Mesenteric fat pad (tissue), 1 donor: ENCODE data around the gene DENND2A. TPM values are rescaled to one million over a fixed set of nuclear protein-coding genes. Genes with fewer than 3 reads are reported as not detected.
"Not testable (repeated sequence)": the region's sequence is repeated elsewhere in the genome, so short reads cannot be mapped to it uniquely, and the experiment has no call there.

Experiments
- DNase-seq: peaks from one replicate; pipeline ENCODE4 v3.0.0-alpha.2; 2020; ENCODE audit warnings: low spot score
- total RNA-seq: library from RNA; stranded (reverse); fragmentation: NEBNext Ultra II Directional; extraction: Animal tissue kit (Norgen Biotek cat#: 25700); gene quantifications from one replicate; pipeline ENCODE4 v1.2.1, GENCODE V29; 2021
- donor health status: DM: yes; HTN: yes; CAD: no.

DENND2A gene
- total RNA-seq, 1 donor from 2014 or later: 24.6 TPM

DNA sequence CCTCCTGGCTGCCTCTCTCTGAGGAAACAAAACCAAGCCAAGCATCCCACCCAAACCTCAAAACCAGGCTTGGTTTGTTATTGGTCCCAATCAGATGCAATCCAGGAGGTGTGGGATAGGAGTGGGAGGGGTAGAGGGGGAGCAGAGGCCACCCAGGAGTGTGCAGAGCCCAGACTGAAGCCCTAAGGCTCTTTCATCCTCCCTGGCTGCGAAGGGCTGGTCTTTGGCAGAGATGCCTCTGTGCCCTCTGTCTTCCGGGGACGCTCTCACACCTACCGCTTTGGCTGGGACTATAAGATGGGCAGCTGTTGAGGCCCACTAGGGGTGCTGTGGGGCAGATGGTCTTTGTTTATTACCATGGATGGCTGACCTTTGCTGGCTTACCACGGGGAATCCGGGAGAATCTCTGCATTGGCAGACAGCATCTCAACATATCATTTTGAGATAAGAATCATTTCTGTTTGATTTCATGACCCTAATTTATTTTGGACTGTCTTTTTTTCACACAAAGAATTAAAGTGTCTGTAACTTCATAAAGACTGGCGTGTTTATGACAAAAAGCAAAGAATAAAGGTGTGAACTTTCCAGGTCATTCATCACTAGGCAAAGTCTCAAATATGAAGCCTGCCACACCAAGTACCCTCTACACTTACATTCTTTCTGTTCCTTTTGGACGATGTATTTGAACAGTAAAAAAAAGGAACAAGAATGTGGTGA lies 6.5 kb upstream of the DENND2A start:
- no peak for DNase-seq

DNA sequence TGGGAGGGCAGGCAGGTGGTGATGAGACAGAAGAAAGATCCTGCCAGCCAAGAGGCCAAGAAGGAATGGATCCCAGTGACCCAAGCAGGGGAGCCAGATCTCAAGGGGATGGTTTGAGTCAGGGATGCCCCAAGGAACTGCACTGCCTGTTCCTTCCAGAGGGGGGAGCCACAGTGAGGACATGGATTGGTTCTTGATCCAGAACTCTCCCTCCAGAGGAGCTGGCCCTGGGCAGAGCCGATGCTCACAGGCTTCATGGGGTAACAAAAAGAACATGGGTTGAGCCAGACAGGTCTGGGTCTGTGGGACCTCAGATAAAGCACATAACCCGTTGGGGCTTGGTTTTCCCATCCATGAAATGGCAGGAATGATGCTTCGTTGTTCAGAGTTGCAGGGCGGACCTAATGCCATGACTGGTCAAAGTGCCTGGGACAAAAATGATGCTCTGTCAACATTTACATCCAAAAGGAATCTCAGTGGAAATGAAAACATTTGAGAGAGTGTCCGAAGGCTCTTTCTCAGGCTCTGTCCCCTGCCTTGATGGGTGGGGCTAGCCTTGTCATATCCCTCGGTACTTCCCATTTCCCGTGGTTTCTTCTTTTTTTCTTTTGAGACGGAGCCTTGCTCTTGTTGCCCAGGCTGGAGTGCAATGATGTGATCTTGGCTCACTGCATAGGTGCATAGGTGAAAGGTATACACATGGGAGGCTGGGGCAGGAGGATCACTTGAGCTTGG lies 4.7 kb upstream of the DENND2A start:
- DNase-seq: peak; percentile 84

DNA sequence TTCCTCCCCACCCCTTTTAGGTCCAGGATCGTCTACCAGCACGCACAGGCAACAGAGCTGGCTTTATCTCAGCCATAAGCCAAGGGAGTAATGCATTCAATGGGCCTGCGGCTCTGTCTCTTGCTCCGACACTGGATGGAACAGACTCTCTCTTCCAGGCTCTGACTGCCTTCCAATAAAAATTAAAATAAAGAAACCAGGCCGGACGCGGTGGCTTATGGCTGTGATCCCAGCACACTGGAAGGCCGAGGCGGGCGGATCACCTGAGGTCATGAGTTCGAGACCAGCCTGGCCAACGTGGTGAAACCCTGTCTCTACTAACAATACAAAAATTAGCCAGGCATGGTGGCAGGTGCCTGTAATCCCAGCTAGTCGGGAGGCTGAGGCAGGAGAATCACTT lies 4.1 kb upstream of the DENND2A start:
- peak; percentile 62 for DNase-seq

DNA sequence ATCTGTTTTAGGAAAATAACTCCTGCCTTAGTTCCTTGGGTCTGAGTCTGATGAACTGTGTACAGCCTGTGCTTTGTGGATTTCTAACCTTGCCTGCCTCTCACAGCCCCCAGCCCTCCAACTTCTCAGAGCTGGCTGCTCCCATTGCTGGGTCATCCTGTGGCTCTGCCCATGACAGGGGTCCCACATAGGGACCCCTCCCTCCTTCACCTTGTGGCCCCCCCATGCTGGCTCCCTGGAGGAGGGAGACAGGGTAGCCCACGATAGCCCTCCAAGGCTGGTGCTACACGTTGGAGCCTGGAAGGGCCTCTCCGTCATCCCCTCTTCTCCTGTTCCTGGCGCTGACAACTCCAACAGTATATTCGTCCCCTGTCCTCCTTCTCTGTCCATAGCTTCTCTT lies 2.8 kb upstream of the DENND2A start:
- no peak for DNase-seq

DNA sequence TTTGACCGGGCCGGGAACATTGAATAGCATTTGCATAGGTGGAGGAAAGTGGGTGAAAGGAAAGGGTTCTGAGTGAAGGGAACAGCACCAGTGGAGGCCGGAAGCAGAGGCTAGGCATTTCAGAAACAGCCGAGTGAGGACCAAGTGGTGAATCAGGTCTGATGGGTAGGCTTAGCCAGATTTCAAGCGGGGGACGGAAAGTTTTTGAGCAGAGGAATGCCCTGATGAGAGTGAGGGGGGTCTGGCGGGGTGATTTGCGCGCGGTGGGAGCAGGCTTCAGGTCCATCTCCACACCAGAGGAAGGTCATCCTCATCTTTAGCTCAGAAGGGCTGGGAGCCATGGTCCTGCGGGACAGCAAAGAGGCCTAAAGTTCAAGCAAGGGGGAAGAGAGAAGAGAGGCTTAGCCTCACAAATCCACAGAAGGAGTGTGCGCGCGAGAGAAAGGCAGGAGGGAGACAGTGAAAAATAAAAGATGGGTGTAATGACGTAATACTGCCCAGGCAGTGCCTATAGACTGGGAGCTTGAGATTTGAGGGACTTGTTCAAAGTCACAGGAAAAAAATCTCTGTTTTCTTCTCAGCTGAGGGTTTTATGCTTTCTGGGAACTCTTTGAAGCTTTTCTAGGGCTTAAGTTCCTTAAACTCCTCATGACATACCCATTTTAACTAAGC lies 1.0 kb upstream of the DENND2A start:
- DNase-seq: no peak

DNA sequence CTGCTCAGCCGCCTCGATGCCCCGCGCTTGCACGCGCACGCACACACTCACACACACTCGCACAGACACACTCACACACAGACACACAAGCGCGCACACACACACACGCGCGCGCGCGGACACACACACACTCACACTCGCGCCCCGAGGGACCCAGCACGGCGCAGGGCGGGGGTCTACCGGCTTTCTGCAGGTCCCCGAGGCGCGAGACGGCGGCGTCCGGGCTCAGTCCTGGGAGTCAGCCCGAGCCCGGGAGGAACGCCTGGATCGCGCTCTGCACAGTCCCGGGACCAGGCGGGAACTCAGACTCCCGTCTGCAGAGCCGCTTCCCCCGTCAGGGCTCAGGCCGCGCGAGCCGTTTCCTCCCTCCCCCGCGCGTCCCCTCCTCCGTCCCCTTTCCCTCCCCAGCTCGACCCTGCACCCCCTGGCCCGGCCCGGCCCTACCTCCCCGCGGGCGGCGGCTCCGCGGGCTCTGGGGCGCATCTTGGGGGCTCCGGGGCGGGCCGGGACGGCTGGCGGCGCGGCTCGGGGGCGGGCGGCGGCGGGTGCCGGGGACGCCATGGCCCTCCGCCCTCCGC lies 464 bp downstream of the DENND2A start:
- DNase-seq: no peak

DNA sequence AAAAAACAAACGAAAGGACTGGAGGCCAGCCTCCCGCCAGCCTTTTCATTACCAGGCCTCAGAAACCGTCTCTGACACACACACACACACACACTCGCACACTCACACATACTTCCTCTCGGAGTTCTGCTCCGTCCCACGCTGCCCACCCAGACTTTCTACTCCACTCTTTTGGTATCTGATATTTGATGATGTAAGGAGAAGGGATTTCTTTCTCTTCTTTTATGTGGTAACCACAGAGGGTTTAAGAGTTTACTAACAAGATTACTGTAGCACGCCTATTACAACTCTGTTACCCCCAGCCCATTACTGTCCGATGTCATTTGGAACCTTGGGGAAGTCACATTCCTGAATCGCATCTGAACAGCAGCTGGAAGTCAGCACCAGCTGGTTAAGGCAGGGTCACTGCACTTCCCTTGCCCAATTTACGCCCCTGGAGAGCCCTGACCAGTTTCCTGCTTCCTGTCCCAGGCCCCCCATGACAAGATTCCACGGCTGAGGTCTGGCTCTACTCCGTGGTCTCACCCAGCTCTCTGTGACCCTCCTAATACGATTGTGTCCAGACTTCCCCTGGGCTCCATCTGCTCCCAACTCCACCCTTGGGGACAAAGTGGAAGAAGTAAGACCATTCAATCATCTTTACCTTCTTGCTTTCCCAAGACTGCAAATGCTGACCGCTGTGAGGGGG lies 1.1 kb downstream of the DENND2A start:
- no peak for DNase-seq

DNA sequence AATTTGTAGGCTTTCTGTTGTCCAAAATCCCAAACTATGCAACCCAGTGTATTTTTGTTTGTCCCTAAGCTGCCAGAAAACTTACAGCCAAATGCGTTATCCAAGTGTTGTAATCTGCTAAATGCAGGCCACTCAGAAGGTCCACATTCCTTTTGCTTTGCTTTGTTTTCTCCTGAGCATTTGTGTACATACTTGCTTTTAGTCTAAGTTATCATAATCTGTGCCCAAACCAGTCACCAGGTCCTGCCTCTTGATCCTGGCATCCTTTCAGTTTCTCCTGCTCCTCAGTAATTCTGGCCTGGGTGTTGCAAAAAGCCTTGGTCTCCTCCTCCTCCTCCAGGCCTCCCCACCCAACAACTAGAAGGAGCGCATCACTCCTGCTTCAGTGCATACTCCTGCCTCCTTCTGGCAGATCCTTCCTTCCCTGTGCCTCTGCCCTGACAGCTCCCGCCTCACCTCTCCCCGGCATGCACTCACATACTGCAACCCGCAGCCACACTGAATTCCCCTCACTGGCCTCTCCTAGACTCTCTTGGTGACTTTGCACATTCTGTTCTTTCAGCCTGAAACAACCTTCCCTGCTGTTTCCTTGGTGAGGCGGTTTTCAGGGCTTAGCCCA lies 2.3 kb downstream of the DENND2A start:
- DNase-seq: no peak

DNA sequence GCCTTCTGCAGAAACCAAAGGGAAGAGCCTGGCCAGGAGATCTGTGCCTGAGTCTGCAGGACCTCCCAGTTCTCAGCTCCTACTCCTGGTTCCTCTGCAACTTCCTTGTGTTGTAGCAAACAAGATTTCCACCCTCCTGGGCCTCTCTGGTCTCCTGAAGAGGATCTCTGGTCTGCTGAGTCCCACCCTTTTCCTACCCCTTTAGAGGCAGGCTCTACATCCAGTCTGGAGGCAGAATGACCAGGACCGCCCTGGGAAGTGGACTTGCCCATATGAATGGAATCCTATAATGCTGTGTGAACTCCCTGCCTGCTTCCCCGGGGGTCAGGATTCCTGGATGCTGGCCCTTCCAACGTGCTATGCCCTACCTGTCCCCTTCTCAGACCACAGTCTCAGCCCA lies 3.2 kb downstream of the DENND2A start:
- DNase-seq: no peak

DNA sequence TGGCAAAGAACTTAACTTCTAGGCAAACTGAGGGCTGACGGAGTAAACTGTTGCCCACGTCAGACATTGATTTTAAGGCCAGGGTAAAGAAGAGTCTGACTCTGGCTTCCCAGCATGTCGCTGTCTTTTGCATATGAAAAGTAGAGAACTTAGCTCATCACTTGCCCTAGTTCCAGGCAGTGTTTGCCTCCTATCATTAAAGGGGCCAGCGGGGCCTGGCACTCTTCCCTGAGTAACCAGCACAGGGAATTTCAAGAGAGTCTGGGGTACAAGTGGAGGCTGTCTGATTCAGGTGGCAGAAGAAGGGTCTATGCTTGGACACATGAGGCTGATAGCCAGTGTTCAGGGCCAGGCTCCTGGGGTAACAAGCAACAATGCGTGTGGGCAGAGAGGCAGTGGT lies 4.8 kb downstream of the DENND2A start:
- no peak for DNase-seq

DNA sequence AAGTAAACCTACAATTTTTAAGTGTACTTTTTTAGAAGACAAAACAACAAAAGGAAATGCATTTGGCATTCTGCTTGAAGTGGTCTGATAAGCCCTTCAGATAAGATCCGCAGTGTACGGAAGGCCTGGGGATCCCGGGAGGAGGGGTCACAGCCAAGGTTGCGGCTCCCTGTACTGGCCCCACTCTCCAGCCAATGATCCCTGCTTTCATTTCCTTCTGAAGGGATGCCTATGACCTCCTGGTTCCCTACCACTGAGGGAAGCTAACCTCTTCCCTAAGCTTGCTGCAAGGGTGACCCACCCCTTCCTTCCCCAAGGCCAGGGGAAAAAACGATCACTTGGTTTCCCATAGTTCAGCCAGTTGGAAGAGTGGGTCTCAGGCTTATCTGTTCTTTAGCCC lies 5.3 kb downstream of the DENND2A start:
- no peak for DNase-seq

DNA sequence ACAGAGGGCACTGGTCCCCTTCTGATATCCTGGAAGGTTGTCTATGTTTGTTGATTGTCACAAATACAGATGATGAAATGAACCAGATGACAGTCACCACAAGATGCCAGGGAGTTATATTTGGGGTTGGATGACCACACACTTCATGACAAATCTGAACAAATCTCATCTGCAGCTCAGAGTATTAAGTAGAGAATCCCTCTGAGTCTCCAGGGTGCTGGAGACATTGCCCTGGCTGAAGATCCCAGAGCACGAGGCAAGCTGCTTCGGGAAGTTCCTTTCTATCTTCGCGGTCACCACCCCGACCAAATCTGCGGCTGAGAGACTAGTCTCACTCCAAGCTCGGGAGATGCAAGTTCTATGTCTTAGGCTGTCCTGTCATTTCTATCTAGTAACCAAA lies 9.0 kb downstream of the DENND2A start:
- DNase-seq: no peak

DNA sequence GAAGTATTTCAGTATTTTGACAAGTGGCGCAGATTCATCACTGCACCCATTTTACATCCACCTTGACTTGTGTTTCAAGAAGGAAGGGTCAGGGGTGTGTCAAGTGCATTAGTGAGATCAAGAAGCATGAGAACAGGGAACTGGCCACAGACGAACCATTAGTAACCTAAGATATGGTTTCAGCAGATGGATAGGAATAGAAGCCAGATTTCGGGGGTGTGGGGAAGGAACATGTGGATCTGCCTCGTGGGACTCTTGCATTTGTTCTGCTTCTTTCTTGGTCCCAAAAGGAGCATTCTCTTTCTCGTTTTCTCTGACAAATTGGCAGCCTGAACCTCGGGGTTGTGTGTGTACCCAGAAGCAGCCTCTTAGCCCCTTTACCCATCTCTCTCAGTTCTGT lies 9.6 kb downstream of the DENND2A start:
- no peak for DNase-seq

DNA sequence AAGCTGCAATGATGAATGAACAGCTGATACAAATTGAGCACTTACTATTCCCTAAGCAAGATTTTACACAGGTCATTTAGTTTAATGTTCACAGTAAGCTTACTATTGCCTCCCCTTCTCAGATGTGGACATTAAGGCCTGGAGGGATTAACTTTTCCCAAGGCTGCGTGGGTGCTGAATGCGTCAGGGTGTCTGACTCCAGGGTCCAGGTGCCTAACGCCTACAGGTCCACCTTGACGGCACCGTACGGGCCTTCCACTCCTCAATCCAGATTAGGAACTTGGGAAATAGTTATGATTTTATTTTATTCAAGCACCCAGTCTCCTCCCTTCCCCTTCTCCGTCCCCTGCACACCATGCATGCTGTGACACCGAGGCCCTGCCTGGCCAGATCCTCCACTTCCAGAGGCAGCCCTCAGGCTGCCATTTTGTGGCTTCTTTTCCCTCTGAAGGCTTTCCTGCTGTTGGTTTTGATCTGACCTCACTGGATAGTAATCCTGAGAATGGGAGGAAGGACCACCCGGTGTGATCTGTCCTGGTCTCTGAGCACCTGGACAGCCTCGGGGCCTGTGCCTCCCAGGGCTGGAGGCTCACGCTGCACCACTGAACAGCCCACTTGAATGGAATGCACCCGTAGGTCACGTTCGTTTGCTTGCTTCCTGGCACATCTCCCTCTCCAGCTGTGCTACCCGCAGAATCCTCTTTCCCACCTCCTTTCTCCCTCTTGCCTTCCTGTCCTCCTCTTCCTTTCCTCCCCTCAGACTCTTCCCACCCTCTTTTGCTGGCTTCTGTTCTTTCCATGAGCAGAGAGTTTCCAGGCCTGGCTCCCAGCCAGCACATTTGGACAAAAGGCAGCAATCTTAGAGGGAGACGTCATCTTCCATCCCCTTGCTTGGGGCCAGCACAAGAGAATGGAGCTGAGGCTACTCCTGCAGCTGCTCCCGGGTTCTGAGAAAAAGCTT lies 14.4 kb downstream of the DENND2A start:
- DNase-seq: no peak

DNA sequence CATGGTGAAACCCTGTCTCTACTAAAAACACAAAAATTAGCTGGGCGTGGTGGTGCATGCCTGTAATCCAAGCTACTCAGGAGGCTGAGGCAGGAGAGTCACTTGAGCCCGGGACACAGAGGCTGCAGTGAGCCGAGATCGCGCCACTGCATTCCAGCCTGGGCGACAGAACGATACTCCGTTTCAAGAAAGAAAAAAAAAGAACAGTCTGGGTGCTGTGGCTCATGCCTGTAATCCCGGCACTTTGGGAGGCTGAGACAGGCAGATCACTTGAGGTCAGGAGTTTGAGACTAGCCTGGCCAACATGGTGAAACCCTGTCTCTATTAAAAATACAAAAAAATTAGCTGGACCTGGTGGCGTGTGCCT lies 15.4 kb downstream of the DENND2A start:
- not testable (repeated sequence) for DNase-seq

DNA sequence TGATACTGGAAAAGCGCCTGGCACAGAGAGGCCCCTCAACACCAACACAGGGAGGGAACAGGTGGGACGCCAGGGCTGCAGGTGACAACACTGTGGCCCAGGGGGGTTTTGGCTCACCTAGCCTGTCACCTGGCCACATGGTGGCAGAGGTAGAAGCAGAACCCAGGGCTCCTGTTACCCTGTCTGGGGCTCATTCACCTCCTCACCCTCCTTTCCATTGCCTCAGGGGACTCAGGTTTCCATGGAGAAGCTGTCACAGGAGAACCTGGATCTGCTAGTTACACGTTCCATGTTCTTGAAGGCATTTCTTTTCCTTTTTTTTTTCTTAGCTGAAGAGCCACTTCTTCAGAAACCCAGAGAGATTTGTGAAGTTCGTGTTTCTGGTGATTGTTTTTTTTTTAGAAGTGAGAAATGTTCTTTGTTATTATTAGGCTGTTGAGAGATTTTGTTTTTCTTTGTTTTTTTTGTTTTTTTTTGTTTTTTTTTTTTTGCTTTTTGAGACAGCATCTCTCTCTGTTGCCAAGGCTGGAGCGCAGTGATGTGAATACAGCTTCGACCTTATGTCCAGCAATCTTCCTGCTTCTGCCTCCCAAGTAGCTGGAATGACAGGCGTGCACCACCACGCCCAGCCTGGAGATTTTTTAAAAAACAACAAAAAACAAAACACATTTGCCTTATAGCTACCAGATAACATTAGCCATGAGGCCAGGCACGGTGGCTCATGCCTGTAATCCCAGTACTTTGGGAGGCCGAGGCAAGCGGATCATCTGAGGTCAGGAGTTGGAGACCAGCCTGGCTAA lies 16.0 kb downstream of the DENND2A start:
- no peak for DNase-seq

DNA sequence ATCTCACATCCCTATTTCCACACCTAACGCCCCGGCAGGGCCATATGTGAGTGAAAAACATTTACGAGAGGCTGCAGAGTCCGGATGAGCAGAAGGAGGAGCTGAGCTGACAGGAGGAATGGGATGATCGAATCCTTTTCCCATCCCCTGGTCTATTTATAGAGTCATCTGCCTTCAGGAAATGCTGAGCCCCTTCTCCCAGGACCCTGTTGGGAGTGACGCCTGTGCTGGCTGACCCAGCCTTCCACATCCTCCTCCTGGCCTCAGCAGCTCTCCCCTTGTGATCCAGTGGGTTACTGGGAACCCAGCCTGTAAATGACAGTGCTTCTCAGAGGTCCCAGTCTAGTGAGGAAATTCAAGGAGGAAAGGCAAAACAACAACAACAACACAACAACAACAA lies 16.6 kb downstream of the DENND2A start:
- DNase-seq: no peak

DNA sequence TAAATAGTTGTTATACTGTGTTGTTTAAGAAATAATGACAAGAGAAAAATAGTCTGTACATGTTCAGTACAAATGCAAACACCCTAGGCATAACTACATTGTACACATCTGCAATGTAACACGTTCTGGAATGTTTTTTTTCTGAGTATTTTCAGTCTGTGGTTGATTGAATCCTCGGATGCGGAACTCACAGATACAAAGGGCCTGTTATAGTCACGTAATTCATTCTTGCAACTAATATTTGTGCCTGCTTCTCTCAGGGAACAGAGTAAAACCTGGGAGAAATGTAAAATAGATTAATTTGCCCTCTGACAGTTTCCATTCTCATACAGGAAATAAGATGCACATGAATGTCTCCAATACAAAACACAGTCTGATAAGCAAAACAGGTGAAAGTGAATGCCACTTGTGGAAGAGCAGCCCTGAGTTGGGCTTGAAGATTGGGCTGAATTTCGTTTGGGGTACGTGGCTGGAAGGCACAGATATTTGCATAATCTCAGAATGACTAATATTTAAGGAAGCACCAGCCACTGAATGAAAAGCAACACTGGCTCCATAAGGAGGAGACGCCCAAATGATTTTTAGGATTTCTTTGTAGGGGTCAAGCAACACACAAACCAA lies 19.1 kb downstream of the DENND2A start:
- peak; percentile 14 for DNase-seq
